Liver (tissue), 9 donors: Measurements from ENCODE around the gene STKLD1. TPM values are rescaled to one million over a fixed set of nuclear protein-coding genes. Genes with fewer than 3 reads are reported as not detected.

Experiments used
- DNase-seq: peaks from one replicate; pipeline ENCODE4 v3.0.0-alpha.2; 2017; ENCODE audit warnings: low spot score
- H3K27ac ChIP-seq, 2 donors: one replicate each; pipeline ENCODE4 v1.7.0; 2013; ENCODE audit warnings: inconsistent platforms in 2 of 2, low read length in 2 of 2, control low read depth in 1 of 2, low read depth in 1 of 2, mild to moderate bottlenecking in 1 of 2
- H3K27me3 ChIP-seq, 4 donors: one replicate each; pipeline versions ENCODE4 v1.6.1 to v1.7.0; 2013; ENCODE audit warnings: low read length in 3 of 4, inconsistent platforms in 1 of 4, mild to moderate bottlenecking in 1 of 4, moderate library complexity in 1 of 4; ENCODE audit not compliant: control insufficient read depth in 4 of 4, insufficient read depth in 4 of 4
- H3K36me3 ChIP-seq, 4 donors: one replicate each; pipeline versions ENCODE4 v1.6.1 to v1.7.0; 2013; ENCODE audit warnings: low read length in 3 of 4, mild to moderate bottlenecking in 3 of 4, low read depth in 1 of 4, moderate library complexity in 1 of 4; ENCODE audit not compliant: control insufficient read depth in 4 of 4, insufficient read depth in 3 of 4
- H3K4me1 ChIP-seq, 4 donors: one replicate each; pipeline versions ENCODE4 v1.6.1 to v1.7.0; 2013; ENCODE audit warnings: low read length in 3 of 4, mild to moderate bottlenecking in 3 of 4, moderate library complexity in 1 of 4; ENCODE audit not compliant: control insufficient read depth in 4 of 4, insufficient read depth in 4 of 4
- H3K4me3 ChIP-seq, 3 donors: one replicate each; pipeline versions ENCODE4 v1.6.1 to v1.7.0; 2013; ENCODE audit warnings: low read length in 3 of 3, control low read depth in 1 of 3, low read depth in 1 of 3, mild to moderate bottlenecking in 1 of 3
- H3K9ac ChIP-seq, 2 donors: one replicate each; pipeline ENCODE4 v1.7.0; 2013; ENCODE audit warnings: low read length in 2 of 2, mild to moderate bottlenecking in 2 of 2, moderate library complexity in 2 of 2, control low read depth in 1 of 2, low read depth in 1 of 2
- H3K9me3 ChIP-seq, 4 donors: one replicate each; pipeline versions ENCODE4 v1.6.1 to v1.7.0; 2013; ENCODE audit warnings: low read length in 3 of 4; ENCODE audit not compliant: control insufficient read depth in 4 of 4
- ATF3 ChIP-seq: IDR thresholded peaks from 2 replicates; pipeline ENCODE4 v1.6.1; 2016; ENCODE audit warnings: antibody characterized with exemption
- CTCF ChIP-seq: fragments of 150-350 bp; IDR thresholded peaks from 2 replicates; pipeline ENCODE4 v1.5.1; 2017; ENCODE audit warnings: improper control_type of control experiment, low read depth, low read length; ENCODE audit not compliant: missing input control
- EGR1 ChIP-seq, 2 donors: IDR thresholded peaks; 2 replicates each; pipeline ENCODE4 v1.6.1; 2016 to 2018; ENCODE audit warnings: antibody characterized with exemption in 2 of 2, low read depth in 2 of 2
- FOXA1 ChIP-seq: IDR thresholded peaks from 2 replicates; pipeline ENCODE4 v1.6.1; 2016; ENCODE audit warnings: antibody characterized with exemption
- FOXA2 ChIP-seq: IDR thresholded peaks from 2 replicates; pipeline ENCODE4 v1.6.1; 2016; ENCODE audit warnings: antibody characterized with exemption
- GABPA ChIP-seq, 2 donors: IDR thresholded peaks in 1 of 2; conservative IDR thresholded peaks in 1 of 2; 2 replicates each; pipeline ENCODE4 v1.6.1; 2016; ENCODE audit warnings: antibody characterized with exemption in 2 of 2, mild to moderate bottlenecking in 1 of 2, moderate library complexity in 1 of 2
- HNF4A ChIP-seq, 2 donors: conservative IDR thresholded peaks; 2 replicates each; pipeline ENCODE4 v1.6.1; 2016; ENCODE audit warnings: antibody characterized with exemption in 2 of 2, mild to moderate bottlenecking in 2 of 2
- HNF4G ChIP-seq: IDR thresholded peaks from 2 replicates; pipeline ENCODE4 v1.6.1; 2016; ENCODE audit warnings: antibody characterized with exemption
- JUND ChIP-seq, 2 donors: IDR thresholded peaks; 2 replicates each; pipeline ENCODE4 v1.6.1; 2016; ENCODE audit warnings: antibody characterized with exemption in 2 of 2
- MAX ChIP-seq: IDR thresholded peaks from 2 replicates; pipeline ENCODE4 v1.6.1; 2016; ENCODE audit warnings: antibody characterized with exemption
- NR2F2 ChIP-seq: IDR thresholded peaks from 2 replicates; pipeline ENCODE4 v1.6.1; 2016; ENCODE audit warnings: antibody characterized with exemption
- RAD21 ChIP-seq, 2 donors: IDR thresholded peaks; 2 replicates each; pipeline ENCODE4 v1.6.1; 2016; ENCODE audit warnings: antibody characterized with exemption in 2 of 2, mild to moderate bottlenecking in 2 of 2
- REST ChIP-seq: IDR thresholded peaks from 2 replicates; pipeline ENCODE4 v1.6.1; 2016; ENCODE audit warnings: antibody characterized with exemption, mild to moderate bottlenecking
- RXRA ChIP-seq, 2 donors: IDR thresholded peaks; 2 replicates each; pipeline ENCODE4 v1.6.1; 2017 to 2018; ENCODE audit warnings: antibody characterized with exemption in 2 of 2, mild to moderate bottlenecking in 1 of 2
- SP1 ChIP-seq: IDR thresholded peaks from 2 replicates; pipeline ENCODE4 v1.6.1; 2018; ENCODE audit warnings: antibody characterized with exemption, mild to moderate bottlenecking
- YY1 ChIP-seq: IDR thresholded peaks from 2 replicates; pipeline ENCODE4 v1.6.1; 2016; ENCODE audit warnings: antibody characterized with exemption, mild to moderate bottlenecking
- ZBTB33 ChIP-seq: IDR thresholded peaks from 2 replicates; pipeline ENCODE4 v1.6.1; 2016; ENCODE audit warnings: antibody characterized with exemption
- WGBS: extraction: QIAGEN DNeasy Blood & Tissue Kit; methylation state at CpG from one replicate; pipeline ENCODE4 v1.1.7; 2013; 5-methylcytosine and 5-hydroxymethylcytosine counted together
- polyA plus RNA-seq, 2 donors: library from polyadenylated mRNA; stranded (reverse) in 1 of 2; unstranded in 1 of 2; fragments of 200-250 nt in 1 of 2; fragments of >200 nt in 1 of 2; fragmentation: Nextera tagmentation in 1 of 2; extraction: Ambion mirVana in 1 of 2; gene quantifications; one replicate each; pipeline versions ENCODE4 v1.2.1 to v1.2.3, GENCODE V29; 2013 to 2015
- total RNA-seq, 2 donors: library from RNA; depleted of rRNA; stranded (reverse); fragments of >200 nt; gene quantifications; one replicate each; pipeline ENCODE4 v1.2.3, GENCODE V29; 2014
- donor health status: healthy.
- donor health status: healthy.
- donor health status: healthy.
- donor health status: healthy.
- donor health status: healthy.

STKLD1 gene
- total and polyA plus RNA-seq, 4 donors: 0.25 to 0.85 (median 0.33) TPM

GRCh38 chr9:133361507-133362092, 14.6 kb upstream of the STKLD1 start:
- 84% methylated on average over 13 of the region's 13 CpGs for WGBS
- Histone ChIP-seq H3K27me3 (no peaks in the 10 kb centered on the region), H3K36me3 (peaks cover 21 to 63% (median 55%) of the 10 kb centered on the region in 4 donors), H3K4me1 (peaks cover 3 to 36% (median 17%) of the 10 kb centered on the region in 4 donors), H3K9me3 (no peaks in the 10 kb centered on the region), H3K9ac (no peak overlapping the region), H3K27ac (no peak overlapping the region), H3K4me3 (no peak overlapping the region)
- TF ChIP-seq EGR1 (IDR thresholded peaks at IDR 0.05; ENCODE audit: low read depth in 2 of 2) (no peak), RAD21 (IDR thresholded peaks at IDR 0.05) (no peak), JUND (IDR thresholded peaks at IDR 0.05) (no peak), FOXA1 (no peak), HNF4A (conservative IDR thresholded peaks at IDR 0.05) (no peak), HNF4G (no peak), FOXA2 (no peak), CTCF (no peak), REST (no peak), SP1 (no peak), YY1 (no peak), RXRA (IDR thresholded peaks at IDR 0.05) (no peak), ATF3 (no peak), MAX (no peak), NR2F2 (no peak), GABPA (IDR thresholded peaks at IDR 0.05 in 1 of 2, conservative IDR thresholded peaks at IDR 0.05 in 1 of 2) (no peak), ZBTB33 (no peak)
- no peak for DNase-seq
